CD14-positive monocyte (primary cell): Measurements from ENCODE around the gene KANK2. TPM values are rescaled to one million over a fixed set of nuclear protein-coding genes. Genes with fewer than 3 reads are reported as not detected.

Source experiments
- DNase-seq, 3 donors: peaks; one replicate each; pipeline ENCODE4 v3.0.0-alpha.2; 2011 to 2022
- H2AFZ ChIP-seq: 2 replicates; pipeline ENCODE4 v1.6.0; 2012; ENCODE audit warnings: mild to moderate bottlenecking, low read depth, low read length, inconsistent platforms; ENCODE audit not compliant: insufficient read depth, poor library complexity, severe bottlenecking
- H3K27ac ChIP-seq, 2 donors: 1 replicate in 1 of 2; 2 replicates in 1 of 2; pipeline ENCODE4 v1.5.1; 2012 to 2013; ENCODE audit warnings: low read length in 2 of 2, control low read depth in 1 of 2, inconsistent platforms in 1 of 2, low read depth in 1 of 2, mild to moderate bottlenecking in 1 of 2
- H3K27me3 ChIP-seq, 2 donors: one replicate each; pipeline versions ENCODE4 v1.6.0 to v1.6.1; 2011 to 2013; ENCODE audit warnings: low read length in 2 of 2; ENCODE audit not compliant: control insufficient read depth in 2 of 2, insufficient read depth in 2 of 2
- H3K36me3 ChIP-seq, 2 donors: replicated peaks in 1 of 2; 1 replicate in 1 of 2; 2 replicates in 1 of 2; pipeline versions ENCODE4 v1.5.1 to v1.6.1; 2012 to 2013; ENCODE audit warnings: low read length in 2 of 2, control low read depth in 1 of 2, inconsistent platforms in 1 of 2, mild to moderate bottlenecking in 1 of 2; ENCODE audit not compliant: insufficient read depth in 2 of 2, control insufficient read depth in 1 of 2
- H3K4me1 ChIP-seq, 2 donors: 1 replicate in 1 of 2; 2 replicates in 1 of 2; pipeline versions ENCODE4 v1.5.1 to v1.6.1; 2012 to 2013; ENCODE audit warnings: low read length in 2 of 2, control low read depth in 1 of 2, inconsistent platforms in 1 of 2, mild to moderate bottlenecking in 1 of 2, moderate library complexity in 1 of 2; ENCODE audit not compliant: insufficient read depth in 2 of 2, control insufficient read depth in 1 of 2
- H3K4me2 ChIP-seq: replicated peaks from 2 replicates; pipeline ENCODE3; 2012; ENCODE audit warnings: low read length, moderate library complexity, mild to moderate bottlenecking; ENCODE audit not compliant: poor library complexity, severe bottlenecking; ENCODE audit errors: extremely low read depth
- H3K4me3 ChIP-seq, 3 experiments: fragments of 200-600 bp in 1 of 3; sonication (generic) in 1 of 3; replicated peaks in 1 of 3; 1 replicate in 2 of 3; 2 replicates in 1 of 3; pipeline ENCODE4 v1.5.1; 2011 to 2013; ENCODE audit warnings: low read length in 3 of 3, mild to moderate bottlenecking in 3 of 3, control low read depth in 2 of 3, low read depth in 2 of 3, inconsistent platforms in 1 of 3, moderate library complexity in 1 of 3
- H3K79me2 ChIP-seq: 2 replicates; pipeline ENCODE4 v1.6.0; 2012; ENCODE audit warnings: mild to moderate bottlenecking, control low read depth, inconsistent platforms, low read length, moderate library complexity; ENCODE audit not compliant: insufficient read depth
- H3K9ac ChIP-seq: 2 replicates; pipeline ENCODE4 v1.6.0; 2017; ENCODE audit warnings: low read length, mild to moderate bottlenecking; ENCODE audit not compliant: insufficient read depth, poor library complexity, severe bottlenecking
- H3K9me3 ChIP-seq, 2 donors: replicated peaks in 1 of 2; 1 replicate in 1 of 2; 2 replicates in 1 of 2; pipeline versions ENCODE4 v1.5.1 to v1.6.1; 2012 to 2013; ENCODE audit warnings: low read length in 2 of 2, control low read depth in 1 of 2; ENCODE audit not compliant: control insufficient read depth in 1 of 2, insufficient read depth in 1 of 2
- H4K20me1 ChIP-seq: 2 replicates; pipeline ENCODE4 v1.6.0; 2012; ENCODE audit warnings: mild to moderate bottlenecking, low read length, control low read depth, moderate library complexity; ENCODE audit not compliant: insufficient read depth
- H3K27ac Mint-ChIP-seq, 7 donors: one replicate each; pipeline ENCODE4 v1.8.0; 2020; ENCODE audit warnings: mild to moderate bottlenecking in 7 of 7, mixed read lengths in 7 of 7, moderate library complexity in 6 of 7, inconsistent platforms in 2 of 7
- H3K27me3 Mint-ChIP-seq, 3 donors: one replicate each; pipeline ENCODE4 v1.8.0; 2021 to 2022; ENCODE audit warnings: low read depth in 3 of 3, mild to moderate bottlenecking in 3 of 3, mixed read lengths in 3 of 3, moderate library complexity in 3 of 3, inconsistent platforms in 1 of 3
- H3K36me3 Mint-ChIP-seq, 2 donors: one replicate each; pipeline ENCODE4 v1.8.0; 2020; ENCODE audit warnings: mixed read lengths in 2 of 2, inconsistent platforms in 1 of 2, mild to moderate bottlenecking in 1 of 2
- H3K4me1 Mint-ChIP-seq: one replicate; pipeline ENCODE4 v1.8.0; 2020; ENCODE audit warnings: mild to moderate bottlenecking, mixed read lengths
- H3K4me3 Mint-ChIP-seq, 2 donors: one replicate each; pipeline ENCODE4 v1.8.0; 2020; ENCODE audit warnings: mild to moderate bottlenecking in 2 of 2, mixed read lengths in 2 of 2, moderate library complexity in 1 of 2
- H3K9me3 Mint-ChIP-seq, 7 donors: one replicate each; pipeline ENCODE4 v1.8.0; 2020 to 2022; ENCODE audit warnings: mixed read lengths in 7 of 7, mild to moderate bottlenecking in 6 of 7, moderate library complexity in 6 of 7, inconsistent platforms in 2 of 7
- CTCF ChIP-seq: fragments of 200-600 bp; IDR thresholded peaks from one replicate; pipeline ENCODE4 v1.8.0; 2022; ENCODE audit warnings: antibody characterized with exemption, mild to moderate bottlenecking
- WGBS: methylation state at CpG from one replicate; pipeline ENCODE4 v1.1.5; 2013; ENCODE audit warnings: missing lambda C conversion rate; ENCODE audit not compliant: insufficient coverage; 5-methylcytosine and 5-hydroxymethylcytosine counted together
- intact Hi-C, 2 donors: fragments of 100-400 bp; cut with micrococcal nuclease; formaldehyde crosslinking; loops; one replicate each; pipeline versions ENCODE4 v1.15.0 to v1.15.1; 2023
- polyA plus RNA-seq, 3 donors: library from polyadenylated mRNA; depleted of rRNA in 1 of 3; unstranded in 2 of 3; stranded (reverse) in 1 of 3; fragments of 300-500 nt in 2 of 3; fragments of >200 nt in 1 of 3; fragmentation: Illumina TruSeq in 2 of 3; gene quantifications; 1 replicate in 2 of 3; 2 replicates in 1 of 3; pipeline ENCODE4 v1.2.3, GENCODE V29; 2012 to 2021

Gene KANK2
- polyA plus RNA-seq, 3 donors = 0.40 to 1.3 (median 0.64) TPM

- intact Hi-C loops = loop anchor here (5.0 kb wide), 2 partner anchors 68 to 168 kb away; no protein-coding TSS in a partner anchor
- no peaks in the 10 kb centered on the region for H3K36me3 Mint-ChIP-seq
- no peak overlapping the region for H3K4me3 ChIP-seq
- no CpG with 5 or more reads among the region's 5 CpGs for WGBS
- no peak overlapping the region for H3K27ac ChIP-seq
- peaks cover 0 to 3% (median 0%) of the 10 kb centered on the region in 7 donors for H3K9me3 Mint-ChIP-seq
- H3K4me3 Mint-ChIP-seq = no peak overlapping the region
- no peaks in the 10 kb centered on the region for H3K36me3 ChIP-seq
- H3K9ac ChIP-seq = no peak overlapping the region
- H3K9me3 ChIP-seq = no peaks in the 10 kb centered on the region
- no peak for DNase-seq
- H3K4me2 ChIP-seq = no peak overlapping the region
- no peaks in the 10 kb centered on the region for H3K27me3 ChIP-seq
- peak overlapping the region in 1 of 7 donors; percentile 43 for H3K27ac Mint-ChIP-seq
- no peak for TF ChIP-seq CTCF
- H3K4me1 Mint-ChIP-seq = peaks cover 11% of the 10 kb centered on the region
- H3K27me3 Mint-ChIP-seq = peaks cover 8 to 17% (median 8%) of the 10 kb centered on the region in 3 donors
- no peak overlapping the region for H2AFZ ChIP-seq
- no peaks in the 10 kb centered on the region for H3K79me2 ChIP-seq
- no peaks in the 10 kb centered on the region for H4K20me1 ChIP-seq
- peaks cover 0 to 11% of the 10 kb centered on the region in 2 donors for H3K4me1 ChIP-seq
Measured at GRCh38 chr19:11204943-11205349, 7.6 kb upstream of the KANK2 start.

DNA sequence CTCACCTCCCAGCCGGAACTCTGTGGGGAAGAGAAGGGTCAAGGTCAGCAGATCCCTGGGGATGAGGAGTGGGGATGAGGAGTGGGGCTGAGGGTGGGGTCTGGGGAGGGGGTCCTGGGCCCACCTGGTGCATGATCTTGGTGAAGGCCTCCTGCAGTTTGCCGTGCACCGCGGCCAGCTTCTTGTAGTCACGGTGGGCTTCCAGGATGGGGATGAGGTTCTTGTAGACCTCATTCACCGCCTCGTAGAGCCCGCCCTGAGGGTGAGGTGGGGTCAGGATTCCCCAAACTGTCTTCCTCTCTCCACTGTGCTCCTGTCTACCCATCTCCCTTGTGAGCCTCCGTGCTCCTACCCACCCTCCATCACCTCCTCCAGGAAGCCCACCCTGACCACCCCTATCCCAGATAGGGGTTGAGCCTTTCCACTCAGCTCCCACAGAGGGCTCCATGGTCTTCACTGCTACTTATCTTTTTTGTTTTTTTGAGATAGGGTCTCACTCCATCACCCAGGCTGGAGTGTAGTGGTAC is 6.8 kb upstream of the KANK2 start:
- peaks cover 0 to 2% (median 0%) of the 10 kb centered on the region in 7 donors for H3K9me3 Mint-ChIP-seq
- no peak overlapping the region for H3K4me3 Mint-ChIP-seq
- no peaks in the 10 kb centered on the region for H3K79me2 ChIP-seq
- peaks cover 11% of the 10 kb centered on the region for H3K4me1 Mint-ChIP-seq
- no peak overlapping the region for H3K9ac ChIP-seq
- no peak overlapping the region for H3K27ac ChIP-seq
- TF ChIP-seq CTCF = peak; percentile 71
- no peaks in the 10 kb centered on the region for H3K36me3 ChIP-seq
- H4K20me1 ChIP-seq = no peaks in the 10 kb centered on the region
- H3K9me3 ChIP-seq = no peaks in the 10 kb centered on the region
- intact Hi-C loops = loop anchor here (5.0 kb wide), 1 partner anchor 67 kb away; no protein-coding TSS in a partner anchor
- H3K4me2 ChIP-seq = no peak overlapping the region
- H3K27me3 ChIP-seq = no peaks in the 10 kb centered on the region
- H3K27ac Mint-ChIP-seq = peak overlapping the region in 2 of 7 donors; percentile 39 to 64
- H3K27me3 Mint-ChIP-seq = peaks cover 6 to 11% (median 8%) of the 10 kb centered on the region in 3 donors
- no peak overlapping the region for H2AFZ ChIP-seq
- no peak overlapping the region for H3K4me3 ChIP-seq
- peaks cover 0 to 11% of the 10 kb centered on the region in 2 donors for H3K4me1 ChIP-seq
- no peaks in the 10 kb centered on the region for H3K36me3 Mint-ChIP-seq
- 14% methylated on average over 1 of the region's 9 CpGs for WGBS
- DNase-seq = no peak
